ENCODE data around the gene MARK2. TPM values are rescaled to one million over a fixed set of nuclear protein-coding genes. Genes with fewer than 3 reads are reported as not detected.

Gene MARK2
- total and polyA plus RNA-seq, 10 of the 15 experiments (the other 5 are each of a cell fraction or from before 2014, with no cell fraction given) = 0.19 to 29.5 (median 13.2) TPM

DNA sequence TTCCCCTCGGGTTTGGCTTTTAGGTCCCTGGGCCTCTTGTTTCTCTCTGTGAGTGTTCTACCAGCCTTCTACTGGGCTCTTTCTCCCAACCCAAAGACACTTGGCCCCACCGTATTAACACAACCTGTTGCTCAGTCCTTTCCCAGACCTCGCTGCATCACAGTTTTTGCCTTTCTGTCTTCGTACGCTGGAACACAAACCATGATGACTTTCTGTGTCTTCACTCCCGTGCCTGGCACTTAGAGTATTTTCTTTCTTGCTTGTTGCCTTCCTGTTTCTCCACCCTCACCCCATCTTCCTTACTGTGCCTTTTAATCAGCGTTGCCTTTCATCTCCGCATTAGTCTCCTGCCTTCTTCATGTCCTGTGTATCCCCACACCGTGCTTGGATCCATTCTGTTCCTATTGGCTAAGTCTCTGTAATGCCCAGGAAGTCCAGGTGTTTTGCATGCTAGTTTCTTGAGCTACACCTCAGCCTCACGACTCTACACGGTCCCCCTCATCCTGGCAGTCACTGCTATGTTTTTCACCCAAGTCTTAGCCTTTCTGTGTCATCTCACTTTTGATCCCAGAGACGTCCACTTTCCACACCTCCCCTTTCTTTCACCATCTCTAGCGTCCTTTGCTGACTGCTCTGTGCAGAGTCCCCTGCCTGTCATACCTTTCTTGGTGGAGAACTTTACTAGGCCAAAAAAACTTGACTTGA lies 1.6 kb downstream of the MARK2 start:
- Histone ChIP-seq H3K9ac (ENCODE audit: control insufficient read depth, insufficient read depth, low read length) (peak overlapping the region; percentile 88), H3K4me1 (ENCODE audit: control insufficient read depth, insufficient read depth, low read length) (peaks cover 22% of the 10 kb centered on the region), H3K27me3 (replicated peaks in 1 of 2; ENCODE audit: control insufficient read depth in 2 of 2, insufficient read depth in 2 of 2, low read length in 1 of 2) (no peaks in the 10 kb centered on the region), H3K4me2 (ENCODE audit: control insufficient read depth, insufficient read depth) (peak overlapping the region; percentile 91), H4K20me1 (ENCODE audit: control insufficient read depth, insufficient read depth) (peaks cover 9% of the 10 kb centered on the region), H3K27ac (ENCODE audit: control insufficient read depth, insufficient read depth) (peak overlapping the region; percentile 82), H3K36me3 (ENCODE audit: control insufficient read depth in 2 of 2, insufficient read depth in 2 of 2, low read length in 1 of 2) (peaks cover 0 to 8% of the 10 kb centered on the region in 2 experiments; a peak in 3 of 4 replicates), H3K4me3 (peak overlapping the region; percentile 99), H3K79me2 (ENCODE audit: control insufficient read depth, insufficient read depth, low read length) (peaks cover 64% of the 10 kb centered on the region), H2AFZ (ENCODE audit: control insufficient read depth, low read depth, low read length) (no peak overlapping the region), H3K9me3 (replicated peaks; ENCODE audit: control insufficient read depth, insufficient read depth, low read length) (no peaks in the 10 kb centered on the region)
- in situ Hi-C loops (cut with MboI) (no loop called here), intact Hi-C loops (cut with micrococcal nuclease; ENCODE audit: unreplicated experiment) (loop anchor here (1.0 kb wide), 1 partner anchor 32 kb away; no protein-coding TSS in a partner anchor)
- SMC1A ChIA-PET (ENCODE audit: uncharacterized antibody, unreplicated experiment) = interaction anchor here (1.4 to 18.4 kb wide), 6 partner anchors 9 to 107 kb away, joined by 3 to 234 read pairs (median 31); no protein-coding TSS in a partner anchor
- CTCF ChIA-PET = interaction anchor here (1.2 to 8.5 kb wide), 6 partner anchors 15 to 106 kb away, joined by 3 to 271 read pairs (median 10); no protein-coding TSS in a partner anchor
- ATAC-seq (no peak), DNase-seq (ENCODE audit: low read depth, low spot score) (no peak), FAIRE-seq (peak; percentile 83)
- under 1% methylated on average over 13 of the region's 13 CpGs for WGBS (ENCODE audit: insufficient coverage, insufficient replicate concordance, low lambda C conversion rate, missing lambda C conversion rate)
- RAD21 ChIA-PET (ENCODE audit: unreplicated experiment) = interaction anchor here (0.7 to 7.1 kb wide), 10 partner anchors 8 to 134 kb away, joined by 3 to 101 read pairs (median 4); partner anchors contain the start of gene COX8A
- BruUV-seq (replicated peaks) = no TSS peak
- POLR2A ChIA-PET = interaction anchor here (0.6 to 1.6 kb wide), 5 partner anchors 11 to 111 kb away, joined by 3 to 4 read pairs (median 4); no protein-coding TSS in a partner anchor
- TF ChIP-seq CBX5 (IDR thresholded peaks at IDR 0.05; ENCODE audit: low read depth) = no peak
- no peak for TF ChIP-seq RAD51 (IDR thresholded peaks at IDR 0.05)
- no peak for TF ChIP-seq SMC3 (IDR thresholded peaks at IDR 0.05; ENCODE audit: borderline replicate concordance, low read length)
- no peak for TF ChIP-seq MYB (IDR thresholded peaks at IDR 0.05; ENCODE audit: borderline replicate concordance, low read depth, low read length)
- peak; percentile 11 to 24; a peak in 1 of 4 replicates for TF ChIP-seq BHLHE40 (IDR thresholded peaks at IDR 0.05; ENCODE audit: borderline replicate concordance in 1 of 2, low read depth in 2 of 2, low read length in 1 of 2)
- TF ChIP-seq MEF2B (IDR thresholded peaks at IDR 0.05; ENCODE audit: partially characterized antibody, poor library complexity, severe bottlenecking) = no peak
- TF ChIP-seq, protein P1, sequence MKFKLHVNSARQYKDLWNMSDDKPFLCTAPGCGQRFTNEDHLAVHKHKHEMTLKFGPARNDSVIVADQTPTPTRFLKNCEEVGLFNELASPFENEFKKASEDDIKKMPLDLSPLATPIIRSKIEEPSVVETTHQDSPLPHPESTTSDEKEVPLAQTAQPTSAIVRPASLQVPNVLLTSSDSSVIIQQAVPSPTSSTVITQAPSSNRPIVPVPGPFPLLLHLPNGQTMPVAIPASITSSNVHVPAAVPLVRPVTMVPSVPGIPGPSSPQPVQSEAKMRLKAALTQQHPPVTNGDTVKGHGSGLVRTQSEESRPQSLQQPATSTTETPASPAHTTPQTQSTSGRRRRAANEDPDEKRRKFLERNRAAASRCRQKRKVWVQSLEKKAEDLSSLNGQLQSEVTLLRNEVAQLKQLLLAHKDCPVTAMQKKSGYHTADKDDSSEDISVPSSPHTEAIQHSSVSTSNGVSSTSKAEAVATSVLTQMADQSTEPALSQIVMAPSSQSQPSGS (IDR thresholded peaks at IDR 0.05; ENCODE audit: low read length) = no peak
- TF ChIP-seq JUNB (IDR thresholded peaks at IDR 0.05) = no peak
- no peak for TF ChIP-seq NFYA (IDR thresholded peaks at IDR 0.05; ENCODE audit: borderline replicate concordance, low read depth, low read length)
- TF ChIP-seq, protein P2, sequence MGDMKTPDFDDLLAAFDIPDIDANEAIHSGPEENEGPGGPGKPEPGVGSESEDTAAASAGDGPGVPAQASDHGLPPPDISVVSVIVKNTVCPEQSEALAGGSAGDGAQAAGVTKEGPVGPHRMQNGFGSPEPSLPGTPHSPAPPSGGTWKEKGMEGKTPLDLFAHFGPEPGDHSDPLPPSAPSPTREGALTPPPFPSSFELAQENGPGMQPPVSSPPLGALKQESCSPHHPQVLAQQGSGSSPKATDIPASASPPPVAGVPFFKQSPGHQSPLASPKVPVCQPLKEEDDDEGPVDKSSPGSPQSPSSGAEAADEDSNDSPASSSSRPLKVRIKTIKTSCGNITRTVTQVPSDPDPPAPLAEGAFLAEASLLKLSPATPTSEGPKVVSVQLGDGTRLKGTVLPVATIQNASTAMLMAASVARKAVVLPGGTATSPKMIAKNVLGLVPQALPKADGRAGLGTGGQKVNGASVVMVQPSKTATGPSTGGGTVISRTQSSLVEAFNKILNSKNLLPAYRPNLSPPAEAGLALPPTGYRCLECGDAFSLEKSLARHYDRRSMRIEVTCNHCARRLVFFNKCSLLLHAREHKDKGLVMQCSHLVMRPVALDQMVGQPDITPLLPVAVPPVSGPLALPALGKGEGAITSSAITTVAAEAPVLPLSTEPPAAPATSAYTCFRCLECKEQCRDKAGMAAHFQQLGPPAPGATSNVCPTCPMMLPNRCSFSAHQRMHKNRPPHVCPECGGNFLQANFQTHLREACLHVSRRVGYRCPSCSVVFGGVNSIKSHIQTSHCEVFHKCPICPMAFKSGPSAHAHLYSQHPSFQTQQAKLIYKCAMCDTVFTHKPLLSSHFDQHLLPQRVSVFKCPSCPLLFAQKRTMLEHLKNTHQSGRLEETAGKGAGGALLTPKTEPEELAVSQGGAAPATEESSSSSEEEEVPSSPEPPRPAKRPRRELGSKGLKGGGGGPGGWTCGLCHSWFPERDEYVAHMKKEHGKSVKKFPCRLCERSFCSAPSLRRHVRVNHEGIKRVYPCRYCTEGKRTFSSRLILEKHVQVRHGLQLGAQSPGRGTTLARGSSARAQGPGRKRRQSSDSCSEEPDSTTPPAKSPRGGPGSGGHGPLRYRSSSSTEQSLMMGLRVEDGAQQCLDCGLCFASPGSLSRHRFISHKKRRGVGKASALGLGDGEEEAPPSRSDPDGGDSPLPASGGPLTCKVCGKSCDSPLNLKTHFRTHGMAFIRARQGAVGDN (IDR thresholded peaks at IDR 0.05) = no peak
- TF ChIP-seq, protein P3, sequence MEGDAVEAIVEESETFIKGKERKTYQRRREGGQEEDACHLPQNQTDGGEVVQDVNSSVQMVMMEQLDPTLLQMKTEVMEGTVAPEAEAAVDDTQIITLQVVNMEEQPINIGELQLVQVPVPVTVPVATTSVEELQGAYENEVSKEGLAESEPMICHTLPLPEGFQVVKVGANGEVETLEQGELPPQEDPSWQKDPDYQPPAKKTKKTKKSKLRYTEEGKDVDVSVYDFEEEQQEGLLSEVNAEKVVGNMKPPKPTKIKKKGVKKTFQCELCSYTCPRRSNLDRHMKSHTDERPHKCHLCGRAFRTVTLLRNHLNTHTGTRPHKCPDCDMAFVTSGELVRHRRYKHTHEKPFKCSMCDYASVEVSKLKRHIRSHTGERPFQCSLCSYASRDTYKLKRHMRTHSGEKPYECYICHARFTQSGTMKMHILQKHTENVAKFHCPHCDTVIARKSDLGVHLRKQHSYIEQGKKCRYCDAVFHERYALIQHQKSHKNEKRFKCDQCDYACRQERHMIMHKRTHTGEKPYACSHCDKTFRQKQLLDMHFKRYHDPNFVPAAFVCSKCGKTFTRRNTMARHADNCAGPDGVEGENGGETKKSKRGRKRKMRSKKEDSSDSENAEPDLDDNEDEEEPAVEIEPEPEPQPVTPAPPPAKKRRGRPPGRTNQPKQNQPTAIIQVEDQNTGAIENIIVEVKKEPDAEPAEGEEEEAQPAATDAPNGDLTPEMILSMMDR (IDR thresholded peaks at IDR 0.05 in 2 of 3, conservative IDR thresholded peaks at IDR 0.05 in 1 of 3; ENCODE audit: control insufficient read depth in 2 of 3, extremely low read depth in 1 of 3, insufficient read depth in 1 of 3, low read depth in 3 of 3, low read length in 3 of 3) = no peak
- TF ChIP-seq SRF (IDR thresholded peaks at IDR 0.05; ENCODE audit: low read depth in 2 of 2, low read length in 2 of 2) = no peak

Measured in GM12878 (cell line).